PFSK-1 (cell line): Measurements from ENCODE around the gene CPA3.

ENCODE experiments used
- POLR2AphosphoS5 ChIP-seq: IDR thresholded peaks from 2 replicates; pipeline ENCODE4 v1.6.1; 2012; ENCODE audit warnings: low read depth, mild to moderate bottlenecking, control low read depth, low read length, moderate library complexity
- REST ChIP-seq, 2 experiments: IDR thresholded peaks; 2 replicates each; pipeline versions ENCODE4 v1.6.1 to v1.8.0; 2011 to 2012; ENCODE audit warnings: low read depth in 2 of 2, low read length in 2 of 2, control low read depth in 1 of 2, inconsistent platforms in 1 of 2, mild to moderate bottlenecking in 1 of 2, moderate library complexity in 1 of 2; ENCODE audit not compliant: insufficient read depth in 1 of 2
- TAF1 ChIP-seq: IDR thresholded peaks from 2 replicates; pipeline ENCODE4 v1.6.1; 2012; ENCODE audit warnings: low read length, control low read depth, borderline replicate concordance; ENCODE audit not compliant: insufficient read depth

DNA sequence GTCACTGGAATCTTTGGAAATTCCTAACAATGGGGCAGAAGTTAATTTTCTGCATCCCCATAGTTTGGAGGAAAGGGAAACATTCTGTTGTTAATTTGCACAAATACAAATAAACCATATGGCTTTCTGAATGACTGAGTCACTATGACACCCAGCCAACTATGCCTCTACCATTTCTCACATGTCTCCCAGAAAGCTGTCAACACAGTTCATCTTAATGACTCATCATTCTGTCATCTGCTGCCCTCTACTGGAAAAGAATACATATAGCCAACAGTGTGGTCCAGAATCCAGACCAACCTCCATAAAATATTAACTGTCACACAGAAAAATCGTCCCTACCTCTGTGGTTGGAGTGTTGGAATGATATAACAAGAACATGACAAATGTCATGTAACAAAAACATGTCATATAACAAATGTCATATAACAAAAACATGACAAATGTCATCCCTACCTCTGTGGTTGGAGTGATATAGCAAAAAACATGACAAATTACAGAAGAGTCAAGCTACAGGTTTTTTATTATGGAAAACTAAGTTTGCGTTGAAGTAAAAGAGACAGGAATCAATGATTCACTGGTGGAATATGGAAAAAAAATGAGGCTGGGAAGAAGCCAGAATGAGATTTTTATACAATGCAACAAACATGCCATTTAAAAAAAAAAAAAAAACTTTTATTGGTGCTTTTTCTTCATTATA, 78.6 kb downstream of the CPA3 start:
- TF ChIP-seq REST (IDR thresholded peaks at IDR 0.05; ENCODE audit: insufficient read depth in 1 of 2, low read depth in 2 of 2, low read length in 2 of 2) (no peak), POLR2AphosphoS5 (no peak), TAF1 (no peak)
